HS-5 (cell line): ENCODE data around the gene CDK17.
"Not testable (repeated sequence)": the region's sequence is repeated elsewhere in the genome, so short reads cannot be mapped to it uniquely, and the experiment has no call there.

Source experiments
- DNase-seq: peaks from one replicate; pipeline ENCODE4 v3.0.0-alpha.2; 2012; ENCODE audit warnings: low read depth

The CDK17 gene

DNA sequence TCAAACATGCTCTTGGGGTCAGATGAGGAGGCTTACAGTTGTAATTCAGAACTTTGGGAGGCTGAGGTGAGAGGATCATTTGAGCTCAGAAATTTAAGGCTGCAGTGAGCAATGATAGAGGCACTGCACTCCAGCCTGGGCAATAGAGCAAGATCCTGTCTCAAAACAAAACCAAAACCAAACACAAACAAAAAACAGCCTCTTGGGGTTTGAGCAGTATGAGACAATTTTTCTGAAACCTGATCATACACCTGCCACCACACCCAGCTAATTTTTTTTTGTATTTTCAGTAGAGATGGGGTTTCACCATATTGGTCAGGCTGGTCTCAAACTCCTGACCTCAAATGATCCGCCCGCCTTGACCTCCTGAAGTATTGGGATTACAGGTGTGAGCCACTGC lies 17.4 kb upstream of the CDK17 start:
- DNase-seq: not testable (repeated sequence)

DNA sequence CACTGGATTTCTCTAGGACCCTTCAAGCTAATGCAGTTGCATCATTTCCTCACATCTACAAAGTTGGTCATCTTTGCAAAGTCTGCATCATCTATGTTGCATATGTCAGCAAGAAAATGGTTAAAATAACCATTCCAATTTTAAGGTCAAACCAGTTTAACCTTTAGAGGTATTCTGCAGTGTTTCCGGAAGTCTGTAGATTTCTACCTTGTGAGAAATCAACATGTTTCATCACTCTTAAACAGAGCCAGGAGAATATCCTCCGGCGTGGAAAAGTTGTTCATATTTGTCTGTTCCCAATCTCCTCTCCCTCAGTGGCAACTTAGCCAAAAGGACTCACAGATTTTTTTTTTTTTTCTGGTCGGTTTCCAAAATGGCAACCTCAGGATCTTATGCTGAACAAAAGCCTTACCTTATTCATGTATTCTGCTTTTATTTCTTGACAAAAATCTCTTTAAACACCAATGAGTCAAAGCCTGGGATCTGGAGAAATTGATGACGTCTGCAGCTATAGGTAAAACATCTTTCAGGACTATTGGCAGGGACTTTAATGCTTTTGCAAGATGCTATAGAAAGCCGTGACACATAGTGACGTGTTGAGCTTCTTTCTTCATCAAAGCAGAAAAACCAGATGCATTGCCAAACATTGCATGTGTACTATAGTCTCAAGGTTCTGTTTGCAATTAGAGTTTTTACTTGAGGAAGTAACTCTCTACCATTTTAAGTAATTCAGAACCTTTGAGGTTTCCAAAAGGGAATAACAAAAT lies 16.0 kb upstream of the CDK17 start:
- peak; percentile 99 for DNase-seq

DNA sequence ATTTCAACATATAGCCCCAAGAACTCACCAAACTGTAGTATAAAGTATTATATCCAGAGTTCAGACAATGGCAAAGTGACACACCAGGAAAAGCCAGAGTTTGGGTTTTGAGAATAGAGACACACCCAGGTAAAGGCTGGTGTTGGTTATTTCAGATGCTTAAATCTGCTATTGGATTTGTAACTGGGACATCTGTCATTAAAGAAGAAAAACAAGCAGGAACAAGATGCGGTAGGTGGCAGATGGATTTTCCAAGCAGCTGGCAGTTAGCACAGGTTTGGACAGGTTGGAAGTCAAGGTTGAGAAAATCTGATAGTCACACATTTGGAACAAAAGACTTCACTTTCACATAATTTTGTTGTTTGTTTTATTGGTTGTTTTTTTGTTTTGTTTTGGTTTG lies 14.4 kb upstream of the CDK17 start:
- DNase-seq: no peak

DNA sequence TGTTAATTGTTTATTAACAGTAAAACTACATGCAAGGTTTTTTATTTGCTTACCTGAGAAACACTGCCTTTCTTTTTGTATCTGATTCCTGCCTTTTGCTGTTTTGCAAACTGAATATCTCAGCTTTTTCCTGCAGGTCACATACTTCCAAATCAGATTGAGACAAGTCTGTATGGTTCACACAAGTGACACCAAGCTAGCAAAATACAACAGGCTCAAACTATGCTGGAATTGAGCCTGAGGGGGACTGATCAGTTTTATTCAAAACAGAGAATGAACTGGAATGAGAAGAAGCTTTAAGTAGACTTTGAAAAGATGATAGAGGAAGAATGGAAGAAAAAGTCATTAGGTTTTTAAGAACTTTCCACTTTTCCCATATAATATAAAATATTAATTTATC lies 12.2 kb upstream of the CDK17 start:
- DNase-seq: no peak

DNA sequence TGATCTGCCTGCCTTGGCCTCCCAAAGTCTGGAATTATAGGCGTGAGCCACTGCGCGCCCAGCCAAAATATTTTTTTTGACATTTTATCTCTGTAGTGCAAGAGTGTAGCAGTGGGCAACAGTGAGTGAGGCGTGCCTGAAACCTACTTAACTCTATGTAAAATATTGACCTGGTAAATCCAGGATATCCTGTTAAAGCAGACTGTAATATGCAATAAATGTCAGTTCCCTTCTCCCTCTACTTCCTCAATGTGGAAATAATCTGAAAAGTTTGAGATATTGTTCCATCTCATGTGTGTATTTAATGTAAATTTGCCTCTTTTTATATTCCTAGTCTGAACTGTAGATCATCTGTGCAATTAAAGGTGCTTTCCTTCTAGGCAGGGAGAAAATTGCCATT lies 9.5 kb upstream of the CDK17 start:
- DNase-seq: no peak

DNA sequence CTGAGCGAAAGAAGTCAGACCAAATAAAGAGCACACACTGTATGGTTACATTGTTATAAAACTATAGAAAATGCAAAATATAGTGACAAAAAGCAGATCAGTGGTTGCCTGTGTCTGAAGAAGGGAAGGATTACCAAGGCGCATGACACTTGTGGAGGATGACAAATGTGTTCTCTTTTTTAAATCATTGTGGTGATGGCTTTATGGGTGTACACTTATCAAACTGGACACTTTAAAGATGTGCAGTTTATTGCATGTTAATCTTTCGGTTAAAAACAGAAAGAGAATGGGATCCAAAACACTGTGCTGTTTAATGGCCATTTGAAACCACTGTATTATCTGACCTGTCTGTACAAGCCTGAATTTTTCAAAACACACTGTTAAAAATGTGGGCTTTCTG lies 8.8 kb upstream of the CDK17 start:
- DNase-seq: no peak

DNA sequence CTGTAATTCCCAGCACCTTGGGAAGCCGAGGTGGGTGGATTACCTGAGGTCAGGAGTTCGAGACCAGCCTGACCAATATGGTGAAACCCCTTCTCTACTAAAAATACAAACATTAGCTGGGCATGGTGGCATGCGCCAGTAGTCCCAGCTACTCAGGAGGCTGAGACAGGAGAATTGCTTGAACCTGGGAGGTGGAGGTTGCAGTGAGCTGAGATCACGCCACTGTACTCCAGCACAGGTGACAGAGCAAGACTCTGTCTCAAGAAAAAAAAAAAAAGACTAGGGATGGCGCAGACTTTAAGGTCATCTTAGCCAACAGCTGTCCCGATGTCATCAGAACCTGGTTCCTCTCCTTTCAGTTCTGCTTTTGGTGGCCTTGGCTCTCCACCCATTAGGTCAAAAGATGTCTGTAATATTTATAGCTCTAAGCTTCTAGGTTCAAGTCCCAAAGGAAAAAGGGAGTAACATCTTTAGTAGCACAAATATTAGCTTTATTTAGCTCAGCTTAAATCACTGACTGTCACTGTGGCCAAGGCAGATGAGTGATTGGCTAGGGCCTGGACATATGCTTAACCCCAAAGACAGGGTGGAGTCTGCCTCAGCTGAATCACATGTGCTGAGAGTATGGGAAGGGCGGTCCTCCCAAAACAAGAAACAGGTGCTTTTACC lies 7.3 kb upstream of the CDK17 start:
- not testable (repeated sequence) for DNase-seq

DNA sequence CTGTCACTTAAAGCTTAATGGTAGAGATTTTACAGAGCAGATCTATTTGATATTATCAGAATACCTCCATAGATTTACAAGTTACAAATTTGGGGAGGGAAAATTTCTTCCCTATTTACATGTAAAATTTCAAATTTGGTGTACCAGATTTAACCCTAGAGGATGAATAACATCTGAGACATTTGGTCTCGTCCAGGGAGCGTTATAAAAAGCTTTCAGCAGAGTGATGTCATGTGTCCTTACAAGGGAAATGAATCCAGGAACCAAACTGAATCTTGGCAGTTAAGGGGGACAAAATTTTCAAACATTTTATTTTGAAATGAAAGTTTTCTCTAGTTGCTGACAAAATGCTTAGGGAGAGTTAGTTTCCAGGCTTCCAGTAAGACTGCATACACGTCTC lies 4.5 kb upstream of the CDK17 start:
- no peak for DNase-seq

DNA sequence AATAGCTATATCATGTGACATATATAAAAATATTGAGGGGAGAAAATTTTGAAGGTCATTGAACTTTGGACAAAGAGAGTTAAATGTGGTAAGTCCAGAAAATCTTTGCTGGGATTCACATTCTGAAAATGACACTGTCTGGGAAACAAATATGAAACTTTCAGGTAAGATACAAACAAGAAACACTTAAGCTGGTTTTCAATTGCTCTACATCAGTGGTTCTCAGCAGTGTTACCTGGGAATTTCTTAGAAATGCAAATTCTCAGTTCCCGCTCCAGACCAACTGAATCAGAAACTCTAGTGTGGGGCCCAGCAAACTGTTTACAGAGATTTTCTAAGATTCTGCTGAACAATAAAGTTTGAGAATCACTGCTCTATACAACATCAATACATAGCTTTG lies 3.6 kb upstream of the CDK17 start:
- DNase-seq: no peak

DNA sequence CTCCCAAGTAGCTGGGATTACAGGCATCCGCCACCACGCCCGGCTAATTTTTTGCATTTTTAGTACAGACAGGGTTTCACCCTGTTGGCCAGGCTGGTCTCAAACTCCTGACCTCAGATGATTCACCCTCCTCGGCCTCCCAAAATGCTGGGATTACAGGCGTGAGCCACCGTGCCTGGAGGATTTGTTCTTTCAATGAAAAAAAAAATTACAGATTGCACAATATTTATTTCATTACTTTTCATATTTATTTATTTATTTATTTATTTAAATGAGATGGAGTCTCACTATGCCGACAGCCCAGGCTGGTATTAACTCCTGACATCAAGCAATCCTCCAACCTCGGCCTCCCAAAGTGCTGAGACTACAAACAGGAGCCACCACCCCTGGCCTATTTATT lies 2.3 kb upstream of the CDK17 start:
- DNase-seq: not testable (repeated sequence)

DNA sequence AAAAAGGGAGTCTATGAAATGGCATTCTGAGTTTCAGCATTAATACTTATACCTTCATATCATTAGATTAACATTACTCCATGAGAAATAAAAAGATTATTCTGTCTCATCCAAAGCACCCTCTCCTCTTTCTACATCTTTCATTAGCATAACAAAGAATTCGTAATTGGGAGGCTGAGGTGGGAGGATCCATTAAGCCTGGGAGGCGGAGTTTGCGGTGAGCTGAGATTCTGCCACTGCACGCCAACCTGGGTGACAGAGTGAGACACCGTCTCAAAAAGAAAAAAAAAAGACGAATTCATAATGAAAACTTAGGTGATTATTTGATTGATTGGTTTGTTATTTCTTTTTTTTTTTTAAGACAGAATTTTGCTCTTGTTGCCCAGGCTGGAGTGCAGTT lies 1.8 kb upstream of the CDK17 start:
- no peak for DNase-seq

DNA sequence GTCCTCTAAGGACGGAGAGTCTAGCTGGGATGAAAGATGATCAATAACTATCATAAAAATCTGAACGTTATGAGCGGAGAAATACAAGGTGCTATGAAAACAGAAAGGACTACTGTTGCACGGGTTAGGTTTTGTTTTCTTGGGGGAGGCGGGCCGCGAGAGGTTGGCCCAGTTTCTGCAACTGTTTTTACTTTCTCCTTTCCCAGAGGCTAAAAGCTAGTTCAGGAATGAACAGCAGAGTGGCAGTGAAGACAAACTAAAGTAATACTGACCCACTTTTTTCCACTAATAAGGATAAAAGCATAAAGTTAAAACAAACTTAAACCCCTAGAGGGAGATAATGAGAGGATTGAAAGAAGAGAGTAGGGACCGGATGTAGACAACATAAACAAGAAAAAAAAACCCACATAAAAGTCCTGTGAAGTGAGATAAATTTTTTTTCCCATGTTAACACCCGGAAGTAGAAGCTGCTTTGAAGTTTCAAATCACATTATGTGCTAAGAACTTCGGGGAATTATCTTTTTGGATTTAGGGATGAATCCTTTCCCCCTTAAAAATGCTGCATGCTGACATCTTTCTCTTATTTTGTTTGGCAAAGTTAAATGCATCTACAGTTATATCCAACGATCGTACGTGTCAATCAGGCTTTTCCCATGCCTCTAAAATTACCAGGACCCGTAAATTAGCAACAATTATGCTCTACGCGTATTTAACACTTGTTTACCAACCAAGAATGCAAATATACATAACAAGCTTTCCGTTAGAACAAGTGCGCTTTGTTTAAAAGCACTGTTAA lies 1.0 kb upstream of the CDK17 start:
- DNase-seq: peak; percentile 71

DNA sequence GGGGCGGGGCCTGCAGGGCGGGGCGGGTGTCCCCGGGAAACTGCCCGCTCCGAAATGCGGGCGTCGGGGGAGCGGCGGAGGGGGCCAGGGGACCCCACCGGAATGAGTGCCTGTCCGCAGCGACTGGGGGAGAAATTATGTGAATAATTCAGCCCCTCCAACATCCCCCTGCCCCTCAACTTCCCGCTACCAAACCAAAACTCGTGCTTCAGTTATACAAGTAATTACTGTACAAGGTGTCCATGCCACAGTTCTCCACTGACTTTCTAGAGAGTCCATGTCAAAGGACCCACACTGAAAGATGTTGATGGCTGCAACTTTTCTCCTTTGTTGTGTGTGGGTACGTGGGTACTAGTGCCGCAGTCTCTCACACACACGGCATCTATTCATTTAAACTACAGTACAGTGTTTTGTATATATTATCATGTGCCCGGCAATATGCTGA lies 414 bp upstream of the CDK17 start:
- DNase-seq: peak; percentile 47

DNA sequence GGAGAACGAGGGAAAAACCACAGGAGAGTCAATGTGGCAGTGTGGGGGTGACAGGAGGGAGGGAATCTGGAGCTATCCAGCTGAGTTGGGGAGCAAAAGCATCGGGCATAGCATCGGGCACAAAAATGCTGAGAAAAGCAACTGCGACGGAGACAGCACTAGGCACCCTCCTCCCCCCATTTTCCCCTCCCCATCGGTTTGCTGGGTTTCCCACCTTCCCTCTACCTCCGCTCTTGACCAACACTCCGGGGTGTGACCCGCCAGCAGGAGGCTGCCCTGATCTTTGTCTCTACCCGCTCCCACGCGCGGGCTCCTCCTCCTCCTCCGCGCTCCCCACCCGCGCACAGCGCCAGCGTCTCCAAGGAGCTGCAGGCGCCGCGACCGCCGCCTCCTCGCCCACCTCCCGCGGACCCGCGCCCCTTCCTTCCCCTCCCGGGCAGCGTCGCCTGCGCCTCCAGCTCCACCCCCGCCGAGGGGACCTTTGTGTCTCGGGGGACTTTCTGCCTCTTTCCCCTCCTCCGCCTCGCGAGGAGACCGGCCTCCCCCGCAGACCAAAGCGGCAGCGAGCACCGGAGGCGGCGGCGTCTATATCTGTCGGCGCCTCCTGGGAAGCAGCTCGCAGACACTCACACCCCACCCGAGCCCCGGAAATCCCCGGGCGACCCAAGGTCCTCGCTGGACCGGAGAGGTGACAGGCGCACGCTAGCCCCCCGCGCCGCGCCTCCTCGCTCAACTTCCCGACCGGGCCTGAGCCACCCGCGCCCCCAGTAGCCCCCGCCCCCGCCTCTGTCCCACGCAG lies 920 bp downstream of the CDK17 start:
- peak; percentile 57 for DNase-seq

DNA sequence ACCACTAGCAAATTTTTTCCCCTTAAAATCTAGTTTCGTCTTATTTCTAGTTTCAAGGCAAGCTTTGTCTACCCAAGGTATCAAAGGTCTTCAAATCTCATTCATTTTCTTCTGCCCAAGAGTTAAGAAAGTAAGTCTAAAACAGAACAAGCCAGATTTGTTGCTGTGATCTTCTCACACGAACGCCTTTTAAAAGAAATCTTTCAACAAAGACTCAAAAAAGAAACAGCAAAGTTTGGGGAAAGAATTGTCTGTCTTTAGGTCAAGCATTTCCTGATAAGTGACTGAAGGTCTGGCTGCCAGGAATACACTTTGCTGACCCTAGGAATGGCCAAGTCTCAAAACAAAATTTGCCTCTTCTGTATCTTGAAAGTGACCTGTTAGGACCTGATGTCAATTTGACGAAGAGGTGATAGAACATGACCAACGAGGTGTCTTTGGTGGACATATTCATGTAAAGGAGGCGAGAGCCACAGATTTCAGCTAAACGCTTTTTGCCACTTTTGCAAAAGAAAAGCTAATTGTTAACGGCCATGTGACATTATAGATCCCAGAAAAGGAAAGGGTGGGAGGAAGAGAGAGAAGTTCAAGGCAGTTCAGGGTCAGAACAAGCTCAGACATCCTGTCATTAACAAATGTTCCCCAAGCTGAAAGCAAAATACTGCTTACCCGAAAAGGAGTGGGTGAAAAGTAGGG lies 1.7 kb downstream of the CDK17 start:
- DNase-seq: no peak

DNA sequence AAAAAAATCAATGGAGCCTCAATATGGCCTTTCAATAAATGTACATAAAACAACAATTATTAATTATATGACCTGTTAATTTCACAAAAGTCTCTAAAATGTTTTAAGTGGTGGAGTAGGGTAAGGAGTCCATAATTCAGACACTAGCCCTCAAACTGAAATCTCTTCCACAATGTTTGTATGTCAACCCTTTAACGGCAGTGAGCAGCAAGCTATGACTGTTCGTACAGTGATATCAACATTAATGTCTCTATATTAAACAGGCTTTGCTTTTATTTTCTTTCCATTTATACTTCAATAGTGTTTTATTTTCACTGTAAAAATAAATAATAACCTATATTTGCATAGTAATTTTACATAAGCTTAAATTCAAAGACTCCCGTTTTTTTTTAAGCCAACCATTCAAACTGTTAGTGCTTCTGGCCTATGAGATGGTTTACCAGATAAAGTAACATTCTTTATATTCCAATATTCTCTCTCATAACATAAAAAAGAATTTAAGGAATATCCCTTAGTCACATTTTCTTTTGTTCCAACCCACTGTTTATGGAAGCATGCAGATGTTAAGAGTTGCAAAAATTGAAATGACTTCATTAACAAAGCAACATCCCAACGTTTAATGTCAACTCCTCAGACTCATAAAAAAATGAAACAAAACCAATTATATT lies 2.3 kb downstream of the CDK17 start:
- no peak for DNase-seq

DNA sequence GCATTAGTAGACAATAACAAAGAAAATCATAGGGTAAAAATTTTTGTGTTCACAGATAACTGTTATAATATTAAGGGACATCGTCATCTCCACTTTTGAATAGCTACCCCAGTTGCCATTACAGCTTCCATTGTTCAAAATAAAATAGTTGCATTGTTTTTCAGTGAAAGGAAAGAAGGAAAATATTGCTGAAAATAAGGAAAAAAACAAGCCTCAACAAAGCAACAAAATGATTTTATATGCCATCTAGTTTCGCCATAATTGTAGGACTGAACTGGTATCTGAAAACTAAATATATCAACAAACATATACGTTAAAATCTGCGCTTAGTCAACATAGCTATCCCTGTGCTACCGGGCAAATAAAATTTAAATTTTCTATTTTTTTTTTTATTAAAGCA lies 3.3 kb downstream of the CDK17 start:
- DNase-seq: no peak

DNA sequence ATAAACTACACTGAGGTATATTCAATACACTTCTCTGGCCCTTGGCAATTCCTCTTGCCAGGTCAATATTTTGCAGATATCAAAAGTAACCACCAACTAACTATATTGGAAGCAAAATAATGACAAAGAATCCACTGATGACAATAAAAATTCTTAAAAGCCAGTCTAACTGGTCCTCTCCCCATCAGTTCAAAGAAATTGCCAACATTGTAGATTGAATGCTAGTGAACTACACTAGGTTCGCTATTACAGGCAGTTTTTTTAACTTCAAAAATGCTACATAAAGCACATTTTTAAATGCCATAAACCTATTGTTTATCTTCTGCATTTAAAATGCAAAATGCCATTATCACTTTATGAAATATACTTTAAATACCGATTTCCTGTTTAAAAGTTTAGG lies 4.0 kb downstream of the CDK17 start:
- no peak for DNase-seq

DNA sequence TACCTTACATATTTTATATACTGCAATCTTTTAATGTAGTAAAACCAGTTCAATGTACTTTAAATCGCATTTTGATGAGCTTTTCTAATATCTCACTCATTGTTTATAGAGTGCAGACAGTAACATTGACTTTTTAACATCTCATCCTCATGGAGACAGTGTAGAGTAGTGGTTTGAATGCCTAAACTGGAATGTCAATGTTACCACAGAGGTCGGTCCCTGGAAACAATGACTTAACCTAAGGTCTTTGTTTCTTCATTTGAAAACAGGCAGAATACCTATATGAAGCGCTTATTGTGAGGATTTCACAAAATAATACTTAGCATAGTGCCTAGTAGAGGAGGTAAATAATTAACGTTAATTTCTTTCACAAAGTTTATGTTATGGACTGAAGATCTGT lies 5.0 kb downstream of the CDK17 start:
- no peak for DNase-seq

DNA sequence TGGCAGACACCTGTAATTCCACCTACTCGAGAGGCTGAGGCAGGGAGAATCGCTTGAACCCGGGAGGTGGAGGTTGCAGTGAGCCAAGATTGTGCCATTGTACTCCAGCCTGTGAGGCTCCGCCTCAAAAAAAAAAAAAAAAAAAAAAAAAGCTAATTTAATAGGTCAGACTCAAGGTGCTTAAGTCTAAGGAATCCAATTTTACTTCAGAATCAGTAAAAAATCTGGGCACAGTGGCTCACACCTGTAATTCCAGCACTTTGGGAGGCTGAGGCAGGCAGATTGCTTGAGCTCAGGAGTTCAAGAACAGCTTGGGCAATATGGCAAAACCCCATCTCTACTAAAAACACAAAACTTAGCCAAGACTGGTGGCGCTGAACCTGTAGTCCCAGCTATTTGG lies 7.0 kb downstream of the CDK17 start:
- not testable (repeated sequence) for DNase-seq

DNA sequence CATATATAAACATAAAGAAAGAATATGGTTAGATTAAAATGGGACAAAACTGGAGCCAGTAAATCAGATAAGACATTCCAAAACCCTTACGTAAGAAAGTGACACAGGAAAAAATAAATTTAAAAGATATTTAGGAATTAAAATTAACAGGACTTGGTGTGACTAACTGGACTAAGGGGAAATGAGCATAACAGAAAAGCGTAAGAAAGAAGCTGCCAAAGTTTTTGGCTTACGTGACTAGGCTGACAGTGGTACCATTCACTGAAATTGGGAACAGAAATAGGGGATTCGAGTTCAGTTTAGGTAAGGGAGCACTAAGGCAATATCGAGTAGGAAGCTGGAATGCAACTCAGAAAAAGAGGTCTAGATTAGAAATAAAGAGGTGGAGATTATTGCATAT lies 7.8 kb downstream of the CDK17 start:
- no peak for DNase-seq
